K562 (cell line): ENCODE results near the gene GTPBP2. TPM values are rescaled to one million over a fixed set of nuclear protein-coding genes. Genes with fewer than 3 reads are reported as not detected.
A peak's percentile ranks its signal among the peaks of the same experiment; 100 is the strongest.

Experiments used
- ATF1 ChIP-seq, 2 experiments: fragments of 450-650 bp in 1 of 2; IDR thresholded peaks; 2 replicates each; pipeline ENCODE4 v1.6.1; 2016; ENCODE audit warnings: missing compliant biosample characterization in 1 of 2, missing genetic modification characterization in 1 of 2
- BACH1 ChIP-seq: fragments of 200-800 bp; sonication (Bioruptor generic); IDR thresholded peaks from 2 replicates; pipeline ENCODE4 v1.6.1; 2016; ENCODE audit warnings: missing genetic modification characterization, missing compliant biosample characterization
- DNMT1 ChIP-seq: fragments of 450-650 bp; IDR thresholded peaks from 2 replicates; pipeline ENCODE4 v1.6.1; 2016; ENCODE audit warnings: antibody characterized with exemption, mild to moderate bottlenecking
- ELF1 ChIP-seq: fragments of 200-800 bp; sonication (Bioruptor generic); IDR thresholded peaks from 2 replicates; pipeline ENCODE4 v1.6.1; 2016; ENCODE audit warnings: missing genetic modification characterization, missing compliant biosample characterization
- ETV1 ChIP-seq: fragments of 450-650 bp; conservative IDR thresholded peaks from 2 replicates; pipeline ENCODE4 v1.6.1; 2016; ENCODE audit warnings: missing genetic modification characterization, control low read depth, low read depth, missing compliant biosample characterization
- FOXJ3 ChIP-seq: sonication (generic); formaldehyde crosslinking; IDR thresholded peaks from 2 replicates; pipeline ENCODE4 v1.4.0; 2020; ENCODE audit warnings: mild to moderate bottlenecking, missing genetic modification reagents
- GABPB1 ChIP-seq: sonication (generic); formaldehyde crosslinking; IDR thresholded peaks from 2 replicates; pipeline ENCODE4 v1.8.0; 2022; ENCODE audit warnings: mild to moderate bottlenecking, missing genetic modification reagents
- GATA2 ChIP-seq: sonication (generic); formaldehyde crosslinking; IDR thresholded peaks from 2 replicates; pipeline ENCODE4 v1.4.0; 2020; ENCODE audit warnings: mild to moderate bottlenecking, missing genetic modification reagents
- KLF13 ChIP-seq: fragments of 450-650 bp; IDR thresholded peaks from 2 replicates; pipeline ENCODE4 v1.6.1; 2016; ENCODE audit warnings: missing genetic modification characterization, low read depth, mild to moderate bottlenecking, missing compliant biosample characterization, moderate library complexity, borderline replicate concordance
- MAZ ChIP-seq, 2 experiments: fragments of 450-650 bp in 1 of 2; sonication (generic) in 1 of 2; formaldehyde crosslinking; IDR thresholded peaks in 1 of 2; conservative IDR thresholded peaks in 1 of 2; 2 replicates each; pipeline versions ENCODE4 v1.4.0 to v1.5.0; 2020; ENCODE audit warnings: mild to moderate bottlenecking in 1 of 2, missing genetic modification reagents in 1 of 2
- MEF2A ChIP-seq: IDR thresholded peaks from 2 replicates; pipeline ENCODE4 v1.6.1; 2011; ENCODE audit warnings: low read depth, mild to moderate bottlenecking, low read length, moderate library complexity; ENCODE audit not compliant: control insufficient read depth
- NFE2 ChIP-seq: IDR thresholded peaks from 2 replicates; pipeline ENCODE4 v1.6.1; 2014; ENCODE audit warnings: antibody characterized with exemption, low read depth
- NR2C1 ChIP-seq, 2 experiments: fragments of 450-650 bp; IDR thresholded peaks; 2 replicates each; pipeline ENCODE4 v1.6.1; 2017; ENCODE audit warnings: mild to moderate bottlenecking in 2 of 2, antibody characterized with exemption in 1 of 2, inconsistent platforms in 1 of 2, missing compliant biosample characterization in 1 of 2, missing genetic modification characterization in 1 of 2
- PCBP1 ChIP-seq: fragments of 200-400 bp; formaldehyde crosslinking; IDR thresholded peaks from 2 replicates; pipeline ENCODE4 v1.6.1; 2018; ENCODE audit warnings: mild to moderate bottlenecking, low read depth, low read length; ENCODE audit not compliant: poor library complexity, severe bottlenecking
- RBFOX2 ChIP-seq: fragments of 200-400 bp; formaldehyde crosslinking; IDR thresholded peaks from 2 replicates; pipeline ENCODE4 v1.6.1; 2017; ENCODE audit warnings: low read depth, mild to moderate bottlenecking, low read length, moderate library complexity
- SPI1 ChIP-seq: IDR thresholded peaks from 2 replicates; pipeline ENCODE4 v1.6.1; 2011; ENCODE audit warnings: low read depth, low read length, control low read depth, borderline replicate concordance
- SRF ChIP-seq, 2 experiments: fragments of 250-450, 450-650 bp in 1 of 2; sonication (Bioruptor Pico) in 1 of 2; sonication (generic) in 1 of 2; formaldehyde crosslinking; IDR thresholded peaks; 2 replicates each; pipeline versions ENCODE4 v1.5.0 to v1.5.1; 2020 to 2022; ENCODE audit warnings: mild to moderate bottlenecking in 1 of 2, missing genetic modification reagents in 1 of 2
- THRAP3 ChIP-seq: fragments of 450-650 bp; IDR thresholded peaks from 2 replicates; pipeline ENCODE4 v1.6.1; 2016; ENCODE audit warnings: mild to moderate bottlenecking, inconsistent platforms, borderline replicate concordance
- ZNF445 ChIP-seq: fragments of 250-450 bp; sonication (Bioruptor Pico); IDR thresholded peaks from 2 replicates; pipeline ENCODE4 v1.4.0; 2020; ENCODE audit warnings: low read depth, mild to moderate bottlenecking, moderate library complexity
- ZNF830 ChIP-seq: fragments of 250-450 bp; sonication (Bioruptor Pico); IDR thresholded peaks from 2 replicates; pipeline ENCODE4 v1.5.0; 2021; ENCODE audit warnings: mild to moderate bottlenecking
- polyA plus RNA-seq, 8 experiments: library from polyadenylated mRNA; depleted of rRNA in 4 of 8; stranded (reverse) in 5 of 8; unstranded in 3 of 8; fragments of >200 nt; fragmentation: Nextera tagmentation in 2 of 8; fragmentation: Illumina TruSeq in 1 of 8; extraction: Ambion mirVana in 2 of 8; extraction: Trizol in 1 of 8; gene quantifications; 2 replicates each; pipeline versions ENCODE4 v1.2.1 to v1.2.3, GENCODE V29; 2011 to 2014; ENCODE audit warnings: inconsistent platforms in 1 of 8, missing spikeins in 1 of 8
- total RNA-seq, 7 experiments: library from RNA; depleted of rRNA in 6 of 7; stranded (reverse); fragments of >200 nt in 6 of 7; fragmentation: Illumina TruSeq in 2 of 7; extraction: Trizol in 2 of 7; gene quantifications; 2 replicates each; pipeline versions ENCODE4 v1.2.1 to v1.2.3, GENCODE V29; 2011 to 2021; ENCODE audit warnings: low replicate concordance in 1 of 7
- TF ChIP-seq, protein P1 (sequence below): fragments of 250-450 bp; sonication (Bioruptor Pico); IDR thresholded peaks from 2 replicates; pipeline ENCODE4 v1.5.0; 2021; ENCODE audit warnings: mild to moderate bottlenecking, borderline replicate concordance
- TF ChIP-seq, protein P2 (sequence below), 2 experiments: IDR thresholded peaks in 1 of 2; conservative IDR thresholded peaks in 1 of 2; 2 replicates each; pipeline ENCODE4 v1.6.1; 2016; ENCODE audit warnings: low read depth in 2 of 2, mild to moderate bottlenecking in 1 of 2, missing compliant biosample characterization in 1 of 2, missing genetic modification characterization in 1 of 2, moderate library complexity in 1 of 2

The GTPBP2 gene
- total and polyA plus RNA-seq, 9 of the 15 experiments (the other 6 are each of a cell fraction or from before 2014, with no cell fraction given) = 48.4 to 196 (median 111) TPM

DNA sequence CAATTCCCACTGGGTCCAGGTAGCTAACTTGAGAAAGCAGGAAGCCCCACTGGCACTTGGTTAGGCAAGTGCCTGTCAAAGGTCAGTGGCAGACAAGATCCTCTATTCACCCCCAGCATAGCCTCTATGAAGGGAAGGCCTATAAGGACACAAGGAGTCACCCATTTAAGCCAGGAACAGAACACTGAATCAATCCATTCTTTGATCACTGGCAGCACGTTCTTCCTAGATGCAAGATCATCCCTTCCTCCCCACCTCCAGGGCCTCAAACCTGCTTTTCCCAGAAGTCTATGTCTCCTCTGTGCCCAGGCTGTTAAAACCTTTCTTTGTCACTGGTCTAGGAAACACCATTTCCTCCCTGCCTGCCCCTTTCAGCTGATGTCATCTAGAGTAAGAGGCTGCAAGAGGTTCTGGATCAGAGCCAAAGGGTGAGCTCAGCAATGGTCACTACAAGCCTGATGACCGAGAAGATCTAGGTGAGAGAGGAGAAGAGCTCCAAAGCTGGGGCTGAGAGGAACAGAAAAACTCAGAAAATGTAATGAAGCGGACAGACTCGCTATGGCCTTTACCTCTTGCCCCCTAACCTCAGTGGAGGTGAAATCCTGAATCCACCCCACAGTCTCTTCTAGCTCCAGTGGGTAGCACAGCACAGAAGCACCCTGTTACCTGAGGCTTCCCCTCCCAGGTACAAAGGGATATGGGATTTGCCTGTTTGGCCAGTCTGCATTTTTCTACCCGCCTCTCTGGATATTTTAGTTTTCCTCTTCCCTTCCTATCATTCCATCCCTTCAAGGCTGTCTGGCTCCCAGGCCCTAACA, 1.8 kb downstream of the GTPBP2 start (continued):
- TF ChIP-seq BACH1 = peak; percentile 93
- peak; percentile 61 to 86; a peak in 3 of 4 replicates for TF ChIP-seq MAZ (CRISPR knock-in tag; conservative IDR thresholded peaks at IDR 0.05 in 1 of 2, IDR thresholded peaks at IDR 0.05 in 1 of 2)
- TF ChIP-seq FOXJ3 = no peak
- TF ChIP-seq SRF (CRISPR knock-in tag; IDR thresholded peaks at IDR 0.05) = peak; percentile 61 to 81; a peak in 3 of 4 replicates
- no peak for TF ChIP-seq ZNF830 (CRISPR knock-in tag)
- TF ChIP-seq, protein P1, sequence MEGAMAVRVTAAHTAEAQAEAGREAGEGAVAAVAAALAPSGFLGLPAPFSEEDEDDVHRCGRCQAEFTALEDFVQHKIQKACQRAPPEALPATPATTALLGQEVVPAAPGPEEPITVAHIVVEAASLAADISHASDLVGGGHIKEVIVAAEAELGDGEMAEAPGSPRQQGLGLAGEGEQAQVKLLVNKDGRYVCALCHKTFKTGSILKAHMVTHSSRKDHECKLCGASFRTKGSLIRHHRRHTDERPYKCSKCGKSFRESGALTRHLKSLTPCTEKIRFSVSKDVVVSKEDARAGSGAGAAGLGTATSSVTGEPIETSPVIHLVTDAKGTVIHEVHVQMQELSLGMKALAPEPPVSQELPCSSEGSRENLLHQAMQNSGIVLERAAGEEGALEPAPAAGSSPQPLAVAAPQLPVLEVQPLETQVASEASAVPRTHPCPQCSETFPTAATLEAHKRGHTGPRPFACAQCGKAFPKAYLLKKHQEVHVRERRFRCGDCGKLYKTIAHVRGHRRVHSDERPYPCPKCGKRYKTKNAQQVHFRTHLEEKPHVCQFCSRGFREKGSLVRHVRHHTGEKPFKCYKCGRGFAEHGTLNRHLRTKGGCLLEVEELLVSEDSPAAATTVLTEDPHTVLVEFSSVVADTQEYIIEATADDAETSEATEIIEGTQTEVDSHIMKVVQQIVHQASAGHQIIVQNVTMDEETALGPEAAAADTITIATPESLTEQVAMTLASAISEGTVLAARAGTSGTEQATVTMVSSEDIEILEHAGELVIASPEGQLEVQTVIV (CRISPR knock-in tag) = peak; percentile 33; the same call in 1 of the 2 replicates
- peak; percentile 80 for TF ChIP-seq ETV1 (tag)
- TF ChIP-seq ATF1 (CRISPR knock-in tag; IDR thresholded peaks at IDR 0.05) = no peak
- TF ChIP-seq ATF1 (tag; IDR thresholded peaks at IDR 0.05) = peak; percentile 92
- TF ChIP-seq KLF13 = peak; percentile 11; the same call in 1 of the 2 replicates
- no peak for TF ChIP-seq GATA2 (CRISPR knock-in tag)
- peak; percentile 86 for TF ChIP-seq SPI1
- no peak for TF ChIP-seq PCBP1
- TF ChIP-seq RBFOX2 = peak; percentile 74
- no peak for TF ChIP-seq MEF2A
- peak; percentile 69; the same call in 1 of the 2 replicates for TF ChIP-seq ELF1 (tag)
- peak; percentile 73; the same call in 1 of the 2 replicates for TF ChIP-seq GABPB1 (CRISPR knock-in tag)
- TF ChIP-seq NR2C1 (IDR thresholded peaks at IDR 0.05) = no peak
- TF ChIP-seq NR2C1 (tag; IDR thresholded peaks at IDR 0.05) = peak; percentile 80
- TF ChIP-seq NFE2 = peak; percentile 70
- TF ChIP-seq DNMT1 = no peak
- TF ChIP-seq ZNF445 = no peak
- TF ChIP-seq THRAP3 = no peak; the same call in 1 of the 2 replicates
- TF ChIP-seq, protein P2, sequence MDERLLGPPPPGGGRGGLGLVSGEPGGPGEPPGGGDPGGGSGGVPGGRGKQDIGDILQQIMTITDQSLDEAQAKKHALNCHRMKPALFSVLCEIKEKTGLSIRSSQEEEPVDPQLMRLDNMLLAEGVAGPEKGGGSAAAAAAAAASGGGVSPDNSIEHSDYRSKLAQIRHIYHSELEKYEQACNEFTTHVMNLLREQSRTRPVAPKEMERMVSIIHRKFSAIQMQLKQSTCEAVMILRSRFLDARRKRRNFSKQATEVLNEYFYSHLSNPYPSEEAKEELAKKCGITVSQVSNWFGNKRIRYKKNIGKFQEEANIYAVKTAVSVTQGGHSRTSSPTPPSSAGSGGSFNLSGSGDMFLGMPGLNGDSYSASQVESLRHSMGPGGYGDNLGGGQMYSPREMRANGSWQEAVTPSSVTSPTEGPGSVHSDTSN (CRISPR knock-in tag; IDR thresholded peaks at IDR 0.05; ENCODE audit: low read depth) = no peak
- TF ChIP-seq, protein P2 (tag; conservative IDR thresholded peaks at IDR 0.05; ENCODE audit: low read depth) = peak; percentile 46
